Left ventricle myocardium superior (tissue), 1 donor: ENCODE results near the gene PMM2. TPM values are rescaled to one million over a fixed set of nuclear protein-coding genes. Genes with fewer than 3 reads are reported as not detected.
"Not testable (repeated sequence)": the region's sequence is repeated elsewhere in the genome, so short reads cannot be mapped to it uniquely, and the experiment has no call there.

Experiments used
- ATAC-seq: fragments of 200-7000 bp; cut with Tn5 transposase; one replicate; pipeline ENCODE4 v1.9.1; 2020; ENCODE audit warnings: mild to moderate bottlenecking, moderate library complexity
- DNase-seq: peaks from one replicate; pipeline ENCODE4 v3.0.0-alpha.2; 2020
- intact Hi-C: fragments of 100-400 bp; cut with micrococcal nuclease; formaldehyde crosslinking; loops from one replicate; pipeline ENCODE4 v1.11.0; 2022
- total RNA-seq: library from RNA; stranded (reverse); fragmentation: NEBNext Ultra II Directional; extraction: Animal tissue kit (Norgen Biotek cat#: 25700); gene quantifications from one replicate; pipeline ENCODE4 v1.2.1, GENCODE V29; 2021
- donor health status: DM: no; HTN: yes; CAD: no; lungs with severe emphysema.

PMM2 gene
- total RNA-seq, 1 donor from 2014 or later = 15.3 TPM

DNA sequence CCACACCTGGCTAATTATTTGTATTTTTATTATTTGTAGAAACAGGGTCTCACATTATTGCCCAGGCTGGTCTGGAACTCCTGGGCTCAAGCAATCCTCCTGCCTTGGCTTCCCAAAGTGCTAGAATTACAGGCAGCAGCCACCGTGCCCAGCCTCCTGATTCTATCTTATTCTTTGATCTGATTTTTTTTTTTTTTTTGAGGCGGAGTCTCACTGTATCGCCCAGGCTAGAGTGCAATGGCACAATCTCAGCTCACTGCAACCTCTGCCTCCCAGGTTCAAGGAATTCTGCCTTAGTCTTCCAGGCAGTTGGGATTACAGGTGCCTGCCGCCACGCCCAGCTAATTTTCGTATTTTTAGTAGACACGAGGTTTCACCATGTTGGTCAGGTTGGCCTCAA lies 77.7 kb downstream of the PMM2 start:
- DNase-seq, ATAC-seq: not testable (repeated sequence)
- intact Hi-C loops = loop anchor here (10.0 kb wide), 1 partner anchor 301 kb away; no protein-coding TSS in a partner anchor

DNA sequence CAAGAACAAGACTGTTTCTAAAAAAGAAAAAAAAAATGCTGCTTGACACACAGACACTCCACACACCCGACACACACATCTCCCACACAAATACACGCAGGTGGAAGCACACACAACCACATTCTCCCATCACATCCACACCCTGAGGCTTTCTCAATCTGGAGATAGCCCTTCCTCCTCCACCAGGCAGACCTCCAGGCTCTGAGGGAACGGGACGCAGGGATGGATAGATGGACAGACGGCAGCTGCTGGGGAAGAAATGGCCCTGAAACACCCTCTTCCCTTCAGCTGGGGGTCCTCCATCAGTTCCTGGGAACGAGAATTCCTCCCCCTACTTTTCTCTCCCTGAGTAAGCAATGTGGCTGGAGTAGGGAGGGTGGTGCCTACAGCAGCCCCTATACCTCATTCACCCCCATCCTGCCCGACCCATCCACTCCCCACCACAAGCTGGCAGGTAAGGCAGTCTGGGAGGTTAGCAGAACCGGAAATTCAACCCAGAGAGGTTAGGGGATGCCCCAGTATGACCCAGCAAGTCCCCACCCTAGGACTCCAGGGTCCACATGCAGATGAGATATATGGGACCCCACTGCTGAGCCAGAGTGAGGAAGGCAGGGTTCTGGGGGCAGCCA lies 80.4 kb downstream of the PMM2 start:
- intact Hi-C loops = loop anchor here (10.0 kb wide), 1 partner anchor 303 kb away; no protein-coding TSS in a partner anchor
- ATAC-seq (no peak), DNase-seq (no peak)

DNA sequence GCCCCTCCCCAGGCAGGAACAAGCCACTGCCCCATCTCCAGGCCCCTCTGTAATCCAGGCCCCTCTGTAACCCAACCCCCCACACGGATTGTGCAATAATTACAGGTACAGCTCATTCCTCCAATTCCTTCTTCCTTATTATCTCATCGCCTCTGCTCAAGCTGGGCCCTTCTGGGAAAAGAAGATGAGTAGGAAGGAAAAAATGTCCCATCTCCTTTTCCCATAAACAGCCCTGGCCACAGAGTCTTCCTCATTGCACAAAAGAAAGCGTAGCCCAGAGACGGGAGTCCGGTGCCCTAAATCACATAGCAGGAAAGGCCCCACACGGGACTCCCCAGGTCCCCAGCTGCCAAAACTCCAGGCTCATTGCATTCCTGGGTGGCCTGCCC lies 80.9 kb downstream of the PMM2 start:
- intact Hi-C loops = loop anchor here (10.0 kb wide), 1 partner anchor 304 kb away; no protein-coding TSS in a partner anchor
- DNase-seq = no peak
- ATAC-seq = no peak

DNA sequence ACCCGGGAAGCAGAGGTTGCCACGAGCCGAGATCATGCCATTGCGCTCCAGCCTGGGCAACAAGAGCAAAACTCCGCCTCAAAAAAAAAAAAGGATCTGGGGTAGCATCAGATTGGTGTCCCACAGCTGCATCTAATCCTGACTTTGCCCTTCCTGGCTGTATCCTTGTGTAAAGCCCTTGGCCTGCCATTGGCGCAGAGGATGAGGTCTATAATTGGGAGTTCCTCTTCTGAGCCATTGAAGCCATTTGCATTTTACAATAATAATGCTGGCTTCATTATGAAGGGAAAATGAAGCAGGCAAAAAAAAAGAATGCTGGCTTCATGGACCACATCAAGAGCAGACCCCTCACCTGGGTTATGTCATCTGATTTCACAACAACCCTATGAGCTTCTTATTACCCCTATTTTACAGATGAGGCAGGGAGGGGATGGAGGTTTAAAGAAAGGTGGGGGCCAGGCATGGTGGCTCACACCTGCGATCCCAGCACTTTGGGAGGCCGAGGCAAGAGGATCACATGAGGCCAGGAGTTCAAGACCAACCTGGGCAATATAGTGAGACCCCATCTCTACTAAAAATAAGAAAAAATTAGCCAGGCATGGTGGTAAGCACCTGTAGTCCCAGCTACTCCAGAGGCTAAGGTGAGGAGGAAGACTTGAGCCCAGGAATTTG lies 83.3 kb downstream of the PMM2 start:
- DNase-seq (no peak), ATAC-seq (no peak)
- intact Hi-C loops = no loop called here

- peak; percentile 15 for DNase-seq
- ATAC-seq = no peak
Measured at GRCh38 chr16:8882041-8882617, 84.5 kb downstream of the PMM2 start, which contains the start of gene LITAFD. TSS of gene LITAFD (plus strand) at chr16:8882351. CDS start at chr16:8884356, 2,005 bp downstream.

GRCh38 chr16:8882725-8883377 lies 85.2 kb downstream of the PMM2 start:
- peak; percentile 11 for DNase-seq
- intact Hi-C loops = no loop called here

More at GRCh38 chr16:8882041-8882617, 84.5 kb downstream of the PMM2 start, which contains the start of gene LITAFD:
- intact Hi-C loops = no loop called here

GRCh38 chr16:8885674-8886592 lies 88.3 kb downstream of the PMM2 start:
- ATAC-seq (peak; percentile 27), DNase-seq (peak; percentile 37)
- intact Hi-C loops = no loop called here

More at GRCh38 chr16:8882725-8883377, 85.2 kb downstream of the PMM2 start:
- no peak for ATAC-seq

DNA sequence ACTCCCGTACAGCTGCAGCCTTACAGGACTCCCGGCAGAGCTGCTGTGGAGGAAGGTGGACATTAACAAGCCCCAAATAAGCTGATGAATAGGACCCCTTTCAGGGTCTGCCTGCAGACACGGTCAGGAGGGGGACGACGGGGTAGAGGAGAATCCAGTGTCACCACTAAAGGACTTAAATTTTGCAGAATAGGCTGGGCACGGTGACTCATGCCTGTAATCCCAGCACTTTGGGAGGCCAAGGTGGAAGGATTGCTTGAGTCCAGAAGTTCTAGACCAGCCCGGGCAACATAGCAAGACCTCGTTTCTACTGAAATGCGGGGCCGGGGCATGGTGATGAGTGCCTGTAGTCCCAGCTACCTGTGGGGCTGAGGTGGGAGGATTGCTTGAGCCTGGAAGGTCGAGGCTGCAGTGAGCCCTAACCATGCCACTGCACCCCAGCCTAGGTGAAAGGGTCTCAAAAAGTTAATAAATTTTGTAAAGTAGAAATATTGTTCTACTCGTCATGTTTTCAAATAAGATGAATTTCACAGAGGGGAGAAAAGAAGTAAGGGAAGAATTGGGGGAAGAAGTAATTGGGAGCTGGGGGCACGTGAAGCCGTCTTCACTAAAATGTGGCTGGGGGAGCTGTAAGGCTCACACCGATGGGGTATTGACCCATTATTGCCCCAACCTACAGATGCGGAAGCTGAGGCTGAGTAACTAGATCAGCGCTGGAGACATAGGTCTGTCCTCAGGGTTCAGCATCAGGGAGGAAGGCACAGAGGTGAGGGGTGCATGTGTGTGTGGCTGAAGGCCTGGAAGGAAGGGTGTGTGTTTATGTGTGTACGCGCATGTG lies 89.2 kb downstream of the PMM2 start:
- DNase-seq = no peak
- intact Hi-C loops = no loop called here
- ATAC-seq = no peak

DNA sequence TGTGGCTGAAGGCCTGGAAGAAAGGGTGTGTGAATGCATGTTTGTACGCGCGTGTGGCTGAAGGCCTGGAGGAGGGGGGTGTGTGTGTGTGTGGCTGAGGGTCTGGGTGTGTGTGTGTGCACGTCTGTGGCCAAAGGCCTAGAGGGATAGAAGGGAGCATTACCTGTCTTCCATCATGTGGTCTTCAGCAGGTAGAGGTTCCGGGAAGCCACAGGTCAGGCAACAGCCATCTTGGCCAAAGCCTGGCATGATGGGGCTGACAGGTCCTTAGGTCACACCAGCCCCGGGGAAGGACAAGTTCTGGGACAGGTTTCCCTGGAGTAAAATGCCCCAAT lies 89.8 kb downstream of the PMM2 start:
- ATAC-seq (no peak), DNase-seq (no peak)
- intact Hi-C loops = no loop called here

GRCh38 chr16:8887952-8888560 lies 90.4 kb downstream of the PMM2 start:
- intact Hi-C loops = no loop called here
- DNase-seq (peak; percentile 93), ATAC-seq (peak; percentile 88)

DNA sequence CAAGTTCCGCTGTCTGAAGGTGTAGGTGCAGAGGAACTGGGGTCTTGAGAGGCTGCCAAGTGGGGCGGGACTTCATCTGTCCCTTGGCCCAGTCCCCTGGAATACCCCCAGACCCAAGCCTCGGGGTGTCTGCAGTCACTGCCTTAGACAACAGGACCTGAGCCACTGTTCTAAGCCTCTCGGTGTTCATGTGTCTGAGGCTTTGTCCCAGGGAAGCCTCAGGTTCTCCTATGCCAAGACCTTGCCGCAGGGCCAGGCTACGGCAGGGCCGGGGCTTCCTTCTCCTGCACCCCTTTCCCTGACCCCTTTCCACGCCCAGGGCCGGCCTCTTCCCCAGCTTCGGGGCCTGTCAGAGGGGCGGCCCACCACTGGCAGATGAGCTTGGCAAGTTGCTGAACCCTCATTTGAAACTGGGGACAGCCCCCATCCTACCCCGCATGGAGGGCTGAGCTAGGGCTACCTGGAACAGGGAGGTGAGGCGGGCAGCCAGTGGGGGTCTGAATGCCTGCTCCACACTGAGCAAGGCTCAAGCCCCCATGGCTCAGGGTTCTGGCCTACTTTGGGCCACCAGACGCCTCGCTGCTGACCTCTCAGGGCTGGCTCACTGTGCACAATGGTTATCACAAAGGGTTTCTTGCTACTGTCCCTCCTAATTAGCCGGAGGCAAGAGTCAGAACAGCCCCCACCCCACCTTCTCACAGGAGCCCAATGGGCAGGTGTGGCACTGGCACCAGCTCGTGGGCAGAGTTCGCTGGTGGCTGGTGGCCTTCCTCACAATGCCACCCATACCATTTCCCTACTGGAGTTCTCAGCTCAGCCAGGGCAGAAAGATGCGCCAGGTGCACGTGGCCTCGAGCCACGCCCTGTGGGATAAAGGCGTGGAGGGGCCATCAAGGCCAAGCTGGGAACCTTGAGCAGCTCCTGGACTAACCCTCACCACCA lies 91.6 kb downstream of the PMM2 start:
- DNase-seq (no peak), ATAC-seq (no peak)
- intact Hi-C loops = no loop called here

DNA sequence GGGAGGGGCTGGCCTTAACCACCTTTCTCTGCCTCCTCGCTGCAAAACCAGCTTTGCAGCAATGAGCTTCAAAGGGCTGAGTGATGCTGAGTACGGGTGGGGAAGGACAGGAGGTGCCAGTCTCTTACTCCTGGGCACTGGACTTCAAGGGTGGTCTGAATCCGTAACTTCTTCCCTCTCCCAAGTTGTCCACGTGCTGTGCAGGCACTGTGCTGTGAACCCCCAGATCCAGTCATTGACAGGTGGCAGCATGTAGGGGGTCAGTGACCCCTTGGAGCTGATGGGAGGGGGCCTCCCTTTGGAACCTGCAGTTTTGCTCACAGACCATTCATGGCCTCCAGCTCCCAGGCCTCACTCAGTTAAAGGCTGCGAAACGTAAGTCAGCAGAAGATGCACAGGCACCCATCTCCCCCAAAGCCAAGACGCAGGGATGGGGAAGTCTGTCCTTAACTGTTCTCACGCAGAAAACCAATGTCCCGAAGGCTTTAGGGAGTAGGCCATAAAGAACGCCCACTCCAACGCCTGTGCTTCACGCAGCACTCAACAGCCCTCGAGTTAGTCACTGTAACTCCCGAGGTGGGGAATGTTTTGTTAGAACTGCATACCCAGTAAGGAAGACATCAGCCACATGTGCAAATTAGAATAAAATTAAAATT lies 92.4 kb downstream of the PMM2 start:
- intact Hi-C loops = no loop called here
- ATAC-seq (no peak), DNase-seq (no peak)

DNA sequence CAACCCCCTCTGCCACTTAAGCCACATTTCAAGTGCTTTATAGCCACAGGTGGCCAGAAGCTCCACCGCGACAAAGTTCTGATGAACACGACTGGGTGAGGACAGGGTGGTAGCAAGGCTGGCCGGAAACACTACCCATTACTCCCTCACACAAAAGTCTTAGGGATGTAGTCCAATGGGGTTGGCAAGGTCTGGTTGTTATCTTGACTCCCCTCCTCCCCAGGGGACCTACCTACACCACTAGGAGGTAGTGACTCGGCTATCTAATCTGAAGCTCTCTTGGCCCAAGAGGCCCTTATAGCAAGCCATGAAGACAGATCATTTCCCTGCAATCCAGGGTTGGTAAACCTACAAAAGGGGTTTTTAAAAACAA lies 92.9 kb downstream of the PMM2 start:
- DNase-seq = no peak
- intact Hi-C loops = no loop called here
- ATAC-seq = no peak

DNA sequence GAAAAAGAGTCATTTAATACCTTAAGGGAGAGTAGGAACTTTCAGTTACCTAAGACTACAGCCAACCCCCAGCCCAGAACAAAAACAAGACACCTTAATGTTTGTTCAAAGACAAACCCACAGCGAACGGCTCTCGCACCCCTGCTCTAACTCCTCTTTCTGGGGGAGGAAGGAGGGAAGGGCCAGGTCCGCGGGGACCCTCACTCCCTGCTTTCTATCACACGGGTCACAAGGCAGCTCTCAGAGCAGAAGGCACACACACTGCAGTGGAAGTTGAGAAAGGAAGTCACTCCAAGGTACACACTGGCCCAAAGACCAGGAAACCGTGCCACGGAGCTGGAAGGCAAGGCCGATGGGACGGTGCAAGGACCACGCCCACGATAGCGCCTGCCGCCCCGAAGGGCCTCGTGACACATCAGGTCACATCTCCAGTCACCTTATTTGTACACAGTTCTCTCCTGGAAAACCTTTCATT lies 94.5 kb downstream of the PMM2 start:
- intact Hi-C loops = no loop called here
- no peak for ATAC-seq
- no peak for DNase-seq

GRCh38 chr16:8893426-8893825 lies 95.8 kb downstream of the PMM2 start:
- ATAC-seq = no peak

More at GRCh38 chr16:8893426-8893825, 95.8 kb downstream of the PMM2 start:
- no peak for DNase-seq
- intact Hi-C loops = no loop called here
